Measurements from ENCODE around the gene FHIT. TPM values are rescaled to one million over a fixed set of nuclear protein-coding genes. Genes with fewer than 3 reads are reported as not detected.

FHIT gene
- total RNA-seq, 4 donors from 2014 or later: 3.2 to 10.9 (median 6.4) TPM

GRCh38 chr3:60160822-60161748 lies 1090.2 kb downstream of the FHIT start:
- DNase-seq (ENCODE audit: low spot score) (no peak), ATAC-seq (ENCODE audit: low FRiP score) (no peak)
- no peak for TF ChIP-seq CTCF (IDR thresholded peaks at IDR 0.05)

- ATAC-seq (ENCODE audit: low FRiP score): no peak
- no peak for TF ChIP-seq CTCF (IDR thresholded peaks at IDR 0.05)
Observed at GRCh38 chr3:60160111-60160821, 1091.0 kb downstream of the FHIT start.

GRCh38 chr3:60158035-60158434 lies 1093.2 kb downstream of the FHIT start:
- TF ChIP-seq CTCF (IDR thresholded peaks at IDR 0.05): no peak
- ATAC-seq (ENCODE audit: low FRiP score) (no peak), DNase-seq (ENCODE audit: low spot score) (no peak)

More at GRCh38 chr3:60160111-60160821, 1091.0 kb downstream of the FHIT start:
- no peak for DNase-seq (ENCODE audit: low spot score)

- DNase-seq (ENCODE audit: low spot score) (no peak), ATAC-seq (ENCODE audit: low FRiP score) (no peak)
- TF ChIP-seq CTCF (IDR thresholded peaks at IDR 0.05): no peak
Observed at GRCh38 chr3:60154011-60154410, 1097.2 kb downstream of the FHIT start.

- DNase-seq (ENCODE audit: low spot score) (no peak), ATAC-seq (ENCODE audit: low FRiP score) (no peak)
- no peak for TF ChIP-seq CTCF (IDR thresholded peaks at IDR 0.05)
Observed at GRCh38 chr3:60153221-60153999, 1097.8 kb downstream of the FHIT start.

DNA sequence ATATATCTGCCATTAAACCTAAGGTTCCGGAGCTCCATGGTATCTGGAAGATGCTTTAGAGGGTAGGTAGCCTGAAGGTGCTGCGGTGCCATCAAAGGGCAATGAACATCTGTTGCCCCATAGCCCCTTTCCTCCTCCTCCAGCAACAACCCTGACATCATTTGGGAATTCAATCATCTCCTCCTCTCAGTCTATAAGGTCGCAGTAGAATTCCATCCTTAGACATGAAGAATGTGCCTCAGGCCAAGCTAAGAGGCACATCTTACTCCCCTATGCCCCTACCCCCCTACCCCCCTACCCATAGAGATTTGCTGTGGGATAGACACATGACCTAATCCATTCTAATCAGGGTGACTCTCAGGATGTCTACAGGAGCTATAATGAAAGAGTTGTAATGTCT lies 1101.8 kb downstream of the FHIT start:
- ATAC-seq (ENCODE audit: low FRiP score): no peak
- no peak for DNase-seq (ENCODE audit: low spot score)
- no peak for TF ChIP-seq CTCF (IDR thresholded peaks at IDR 0.05)

All from omental fat pad (tissue), 4 donors.